ENCODE results near the gene COX6A1.

COX6A1 gene

GRCh38 chr12:120453060-120453750 lies 15.3 kb downstream of the COX6A1 start:
- no peaks in the 10 kb centered on the region for H3K9me3 ChIP-seq (ENCODE audit: control insufficient read depth, insufficient read depth, low read length)
- H3K27me3 ChIP-seq (ENCODE audit: control insufficient read depth, insufficient read depth, low read length) = no peaks in the 10 kb centered on the region
- H3K4me3 ChIP-seq (ENCODE audit: low read depth, low read length) = no peak overlapping the region
- no peak overlapping the region for H3K9ac ChIP-seq (ENCODE audit: low read depth, low read length)
- peaks cover 72% of the 10 kb centered on the region for H3K36me3 ChIP-seq (ENCODE audit: control insufficient read depth, insufficient read depth, low read length)
- no peak overlapping the region for H3K27ac ChIP-seq (ENCODE audit: low read depth, low read length)
- H3K4me1 ChIP-seq (ENCODE audit: control insufficient read depth, insufficient read depth, low read length) = no peaks in the 10 kb centered on the region

GRCh38 chr12:120453977-120454376 lies 16.1 kb downstream of the COX6A1 start:
- H3K36me3 ChIP-seq (ENCODE audit: control insufficient read depth, insufficient read depth, low read length) = peaks cover 79% of the 10 kb centered on the region
- H3K27ac ChIP-seq (ENCODE audit: low read depth, low read length) = no peak overlapping the region
- no peaks in the 10 kb centered on the region for H3K9me3 ChIP-seq (ENCODE audit: control insufficient read depth, insufficient read depth, low read length)
- no peaks in the 10 kb centered on the region for H3K27me3 ChIP-seq (ENCODE audit: control insufficient read depth, insufficient read depth, low read length)
- H3K4me1 ChIP-seq (ENCODE audit: control insufficient read depth, insufficient read depth, low read length) = no peaks in the 10 kb centered on the region
- H3K9ac ChIP-seq (ENCODE audit: low read depth, low read length) = no peak overlapping the region
- no peak overlapping the region for H3K4me3 ChIP-seq (ENCODE audit: low read depth, low read length)

GRCh38 chr12:120455302-120455701 lies 17.4 kb downstream of the COX6A1 start:
- Histone ChIP-seq H3K4me3 (ENCODE audit: low read depth, low read length) (no peak overlapping the region), H3K9ac (ENCODE audit: low read depth, low read length) (no peak overlapping the region), H3K36me3 (ENCODE audit: control insufficient read depth, insufficient read depth, low read length) (peaks cover 80% of the 10 kb centered on the region), H3K4me1 (ENCODE audit: control insufficient read depth, insufficient read depth, low read length) (no peaks in the 10 kb centered on the region), H3K27ac (ENCODE audit: low read depth, low read length) (no peak overlapping the region), H3K9me3 (ENCODE audit: control insufficient read depth, insufficient read depth, low read length) (no peaks in the 10 kb centered on the region), H3K27me3 (ENCODE audit: control insufficient read depth, insufficient read depth, low read length) (no peaks in the 10 kb centered on the region)

- Histone ChIP-seq H3K27me3 (ENCODE audit: control insufficient read depth, insufficient read depth, low read length) (no peaks in the 10 kb centered on the region), H3K4me1 (ENCODE audit: control insufficient read depth, insufficient read depth, low read length) (no peaks in the 10 kb centered on the region), H3K9me3 (ENCODE audit: control insufficient read depth, insufficient read depth, low read length) (no peaks in the 10 kb centered on the region), H3K9ac (ENCODE audit: low read depth, low read length) (no peak overlapping the region), H3K27ac (ENCODE audit: low read depth, low read length) (no peak overlapping the region), H3K36me3 (ENCODE audit: control insufficient read depth, insufficient read depth, low read length) (peaks cover 88% of the 10 kb centered on the region), H3K4me3 (ENCODE audit: low read depth, low read length) (no peak overlapping the region)
Observed at GRCh38 chr12:120457133-120457532, 19.2 kb downstream of the COX6A1 start.

- Histone ChIP-seq H3K4me3 (ENCODE audit: low read depth, low read length) (no peak overlapping the region), H3K27me3 (ENCODE audit: control insufficient read depth, insufficient read depth, low read length) (no peaks in the 10 kb centered on the region), H3K27ac (ENCODE audit: low read depth, low read length) (no peak overlapping the region), H3K36me3 (ENCODE audit: control insufficient read depth, insufficient read depth, low read length) (peaks cover 94% of the 10 kb centered on the region), H3K9me3 (ENCODE audit: control insufficient read depth, insufficient read depth, low read length) (no peaks in the 10 kb centered on the region), H3K9ac (ENCODE audit: low read depth, low read length) (no peak overlapping the region), H3K4me1 (ENCODE audit: control insufficient read depth, insufficient read depth, low read length) (no peaks in the 10 kb centered on the region)
Observed at GRCh38 chr12:120460157-120460556, 22.2 kb downstream of the COX6A1 start.

- Histone ChIP-seq H3K4me1 (ENCODE audit: control insufficient read depth, insufficient read depth, low read length) (peaks cover 3% of the 10 kb centered on the region; the same call in 1 of the 2 replicates), H3K36me3 (ENCODE audit: control insufficient read depth, insufficient read depth, low read length) (peaks cover 94% of the 10 kb centered on the region), H3K9ac (ENCODE audit: low read depth, low read length) (no peak overlapping the region), H3K9me3 (ENCODE audit: control insufficient read depth, insufficient read depth, low read length) (no peaks in the 10 kb centered on the region), H3K27me3 (ENCODE audit: control insufficient read depth, insufficient read depth, low read length) (no peaks in the 10 kb centered on the region), H3K27ac (ENCODE audit: low read depth, low read length) (no peak overlapping the region), H3K4me3 (ENCODE audit: low read depth, low read length) (no peak overlapping the region)
Observed at GRCh38 chr12:120462099-120462640, 24.3 kb downstream of the COX6A1 start.

- peaks cover 84% of the 10 kb centered on the region for H3K36me3 ChIP-seq (ENCODE audit: control insufficient read depth, insufficient read depth, low read length)
- no peak overlapping the region for H3K4me3 ChIP-seq (ENCODE audit: low read depth, low read length)
- H3K27me3 ChIP-seq (ENCODE audit: control insufficient read depth, insufficient read depth, low read length) = no peaks in the 10 kb centered on the region
- H3K27ac ChIP-seq (ENCODE audit: low read depth, low read length) = no peak overlapping the region
- H3K9me3 ChIP-seq (ENCODE audit: control insufficient read depth, insufficient read depth, low read length) = no peaks in the 10 kb centered on the region
- H3K9ac ChIP-seq (ENCODE audit: low read depth, low read length) = no peak overlapping the region
- H3K4me1 ChIP-seq (ENCODE audit: control insufficient read depth, insufficient read depth, low read length) = peaks cover 3% of the 10 kb centered on the region; the same call in 1 of the 2 replicates
Observed at GRCh38 chr12:120463712-120464111, 25.8 kb downstream of the COX6A1 start.

GRCh38 chr12:120465756-120466155 lies 27.8 kb downstream of the COX6A1 start:
- Histone ChIP-seq H3K36me3 (ENCODE audit: control insufficient read depth, insufficient read depth, low read length) (peaks cover 67% of the 10 kb centered on the region), H3K27ac (ENCODE audit: low read depth, low read length) (no peak overlapping the region), H3K4me3 (ENCODE audit: low read depth, low read length) (no peak overlapping the region), H3K9me3 (ENCODE audit: control insufficient read depth, insufficient read depth, low read length) (no peaks in the 10 kb centered on the region), H3K9ac (ENCODE audit: low read depth, low read length) (no peak overlapping the region), H3K4me1 (ENCODE audit: control insufficient read depth, insufficient read depth, low read length) (peaks cover 7% of the 10 kb centered on the region; the same call in 1 of the 2 replicates), H3K27me3 (ENCODE audit: control insufficient read depth, insufficient read depth, low read length) (no peaks in the 10 kb centered on the region)

- H3K9me3 ChIP-seq (ENCODE audit: control insufficient read depth, insufficient read depth, low read length) = no peaks in the 10 kb centered on the region
- H3K9ac ChIP-seq (ENCODE audit: low read depth, low read length) = no peak overlapping the region
- peaks cover 57% of the 10 kb centered on the region for H3K36me3 ChIP-seq (ENCODE audit: control insufficient read depth, insufficient read depth, low read length)
- H3K27me3 ChIP-seq (ENCODE audit: control insufficient read depth, insufficient read depth, low read length) = no peaks in the 10 kb centered on the region
- H3K4me1 ChIP-seq (ENCODE audit: control insufficient read depth, insufficient read depth, low read length) = peaks cover 7% of the 10 kb centered on the region; the same call in 1 of the 2 replicates
- no peak overlapping the region for H3K4me3 ChIP-seq (ENCODE audit: low read depth, low read length)
- H3K27ac ChIP-seq (ENCODE audit: low read depth, low read length) = peak overlapping the region; percentile 7
Observed at GRCh38 chr12:120466560-120467315, 28.8 kb downstream of the COX6A1 start.

GRCh38 chr12:120467439-120467838 lies 29.5 kb downstream of the COX6A1 start:
- H3K27ac ChIP-seq (ENCODE audit: low read depth, low read length) = no peak overlapping the region
- H3K36me3 ChIP-seq (ENCODE audit: control insufficient read depth, insufficient read depth, low read length) = peaks cover 50% of the 10 kb centered on the region
- no peaks in the 10 kb centered on the region for H3K9me3 ChIP-seq (ENCODE audit: control insufficient read depth, insufficient read depth, low read length)
- no peaks in the 10 kb centered on the region for H3K27me3 ChIP-seq (ENCODE audit: control insufficient read depth, insufficient read depth, low read length)
- H3K4me1 ChIP-seq (ENCODE audit: control insufficient read depth, insufficient read depth, low read length) = peaks cover 7% of the 10 kb centered on the region; the same call in 1 of the 2 replicates
- no peak overlapping the region for H3K9ac ChIP-seq (ENCODE audit: low read depth, low read length)
- no peak overlapping the region for H3K4me3 ChIP-seq (ENCODE audit: low read depth, low read length)

- Histone ChIP-seq H3K4me3 (ENCODE audit: low read depth, low read length) (peak overlapping the region; percentile 72), H3K4me1 (ENCODE audit: control insufficient read depth, insufficient read depth, low read length) (peaks cover 7% of the 10 kb centered on the region; the same call in 1 of the 2 replicates), H3K36me3 (ENCODE audit: control insufficient read depth, insufficient read depth, low read length) (peaks cover 40% of the 10 kb centered on the region), H3K27me3 (ENCODE audit: control insufficient read depth, insufficient read depth, low read length) (no peaks in the 10 kb centered on the region), H3K9me3 (ENCODE audit: control insufficient read depth, insufficient read depth, low read length) (no peaks in the 10 kb centered on the region), H3K27ac (ENCODE audit: low read depth, low read length) (peak overlapping the region; percentile 96), H3K9ac (ENCODE audit: low read depth, low read length) (peak overlapping the region; percentile 62)
Observed at GRCh38 chr12:120468325-120468820, 30.5 kb downstream of the COX6A1 start.

Measured in HUES48 (cell line).